Thyroid gland (tissue), 4 donors: ENCODE results near the gene ANKRD63. TPM values are rescaled to one million over a fixed set of nuclear protein-coding genes. Genes with fewer than 3 reads are reported as not detected.

Source experiments
- DNase-seq, 2 donors: peaks; one replicate each; pipeline ENCODE4 v3.0.0-alpha.2; 2019
- H3K27ac ChIP-seq, 3 donors: fragments of 200-600 bp; sonication (generic); 1 replicate in 2 of 3; 2 replicates in 1 of 3; pipeline ENCODE4 v1.5.1; 2016 to 2019; ENCODE audit warnings: mild to moderate bottlenecking in 1 of 3, moderate library complexity in 1 of 3
- H3K27me3 ChIP-seq: fragments of 200-600 bp; sonication (generic); one replicate; pipeline ENCODE4 v1.5.1; 2019
- H3K36me3 ChIP-seq, 2 donors: fragments of 200-600 bp; sonication (generic); one replicate each; pipeline ENCODE4 v1.5.1; 2016 to 2019
- H3K4me1 ChIP-seq, 2 donors: fragments of 200-600 bp; sonication (generic); one replicate each; pipeline ENCODE4 v1.5.1; 2017 to 2019
- H3K4me3 ChIP-seq, 3 donors: fragments of 200-600 bp; sonication (generic); replicated peaks in 1 of 3; 1 replicate in 2 of 3; 2 replicates in 1 of 3; pipeline ENCODE4 v1.5.1; 2016; ENCODE audit warnings: mild to moderate bottlenecking in 1 of 3
- H3K9me3 ChIP-seq: fragments of 200-600 bp; sonication (generic); one replicate; pipeline ENCODE4 v1.5.1; 2017
- CTCF ChIP-seq, 6 experiments: fragments of 200-600 bp in 3 of 6; fragments of 450-650 bp in 3 of 6; sonication (generic) in 3 of 6; IDR thresholded peaks; one replicate each; pipeline ENCODE4 v1.5.1; 2016 to 2019; ENCODE audit warnings: antibody characterized with exemption in 6 of 6, mild to moderate bottlenecking in 2 of 6, inconsistent platforms in 1 of 6, moderate library complexity in 1 of 6
- POLR2A ChIP-seq, 2 donors: fragments of 450-650 bp; IDR thresholded peaks; one replicate each; pipeline ENCODE4 v1.6.1; 2017; ENCODE audit warnings: antibody characterized with exemption in 2 of 2, mild to moderate bottlenecking in 2 of 2, moderate library complexity in 1 of 2
- WGBS, 2 donors: methylation state at CpG; one replicate each; pipeline ENCODE4 v1.1.5; 2017; 5-methylcytosine and 5-hydroxymethylcytosine counted together
- intact Hi-C: fragments of 100-400 bp; cut with DNase I; formaldehyde crosslinking; loops from one replicate; pipeline ENCODE4 v1.15.1; 2023
- total RNA-seq, 4 donors: library from RNA; depleted of rRNA; stranded (reverse); fragments of >200 nt; gene quantifications; one replicate each; pipeline ENCODE4 v1.2.3, GENCODE V29; 2016

ANKRD63 gene
- total RNA-seq, 4 donors from 2014 or later = 2.1 TPM; not detected in 3

GRCh38 chr15:40306371-40306770, 23.5 kb upstream of the ANKRD63 start:
- 85 to 94% methylated on average over 5 of the region's 5 CpGs for WGBS, 2 donors
- H3K27ac ChIP-seq = no peak overlapping the region
- H3K27me3 ChIP-seq = no peaks in the 10 kb centered on the region
- no peaks in the 10 kb centered on the region for H3K9me3 ChIP-seq
- H3K36me3 ChIP-seq = no peaks in the 10 kb centered on the region
- H3K4me3 ChIP-seq = no peak overlapping the region
- DNase-seq = no peak
- intact Hi-C loops = no loop called here
- no peaks in the 10 kb centered on the region for H3K4me1 ChIP-seq
- TF ChIP-seq CTCF (IDR thresholded peaks at IDR 0.05) = no peak
- no peak for TF ChIP-seq POLR2A (IDR thresholded peaks at IDR 0.05)

GRCh38 chr15:40305281-40305680, 22.4 kb upstream of the ANKRD63 start:
- TF ChIP-seq POLR2A (IDR thresholded peaks at IDR 0.05) = no peak
- TF ChIP-seq CTCF (IDR thresholded peaks at IDR 0.05) = no peak
- Histone ChIP-seq H3K27ac (no peak overlapping the region), H3K36me3 (no peaks in the 10 kb centered on the region), H3K4me1 (no peaks in the 10 kb centered on the region), H3K9me3 (no peaks in the 10 kb centered on the region), H3K4me3 (no peak overlapping the region), H3K27me3 (no peaks in the 10 kb centered on the region)
- no peak for DNase-seq
- intact Hi-C loops = no loop called here
- WGBS, 2 donors = 93% methylated on average over 4 of the region's 4 CpGs

- Histone ChIP-seq H3K4me3 (no peak overlapping the region), H3K36me3 (no peaks in the 10 kb centered on the region), H3K27me3 (no peaks in the 10 kb centered on the region), H3K9me3 (no peaks in the 10 kb centered on the region), H3K4me1 (no peaks in the 10 kb centered on the region), H3K27ac (no peak overlapping the region)
- no peak for DNase-seq
- intact Hi-C loops = no loop called here
- TF ChIP-seq POLR2A (IDR thresholded peaks at IDR 0.05) = no peak
- no peak for TF ChIP-seq CTCF (IDR thresholded peaks at IDR 0.05)
- 97 to 100% methylated on average over 2 of the region's 2 CpGs for WGBS, 2 donors
Observed at GRCh38 chr15:40303576-40303975, 20.7 kb upstream of the ANKRD63 start.

- H3K9me3 ChIP-seq = no peaks in the 10 kb centered on the region
- no peak overlapping the region for H3K4me3 ChIP-seq
- TF ChIP-seq POLR2A (IDR thresholded peaks at IDR 0.05) = no peak
- TF ChIP-seq CTCF (IDR thresholded peaks at IDR 0.05) = no peak
- no peak overlapping the region for H3K27ac ChIP-seq
- no peaks in the 10 kb centered on the region for H3K27me3 ChIP-seq
- H3K36me3 ChIP-seq = no peaks in the 10 kb centered on the region
- H3K4me1 ChIP-seq = no peaks in the 10 kb centered on the region
- DNase-seq = no peak
- 62 to 68% methylated on average over 10 of the region's 11 CpGs for WGBS, 2 donors
- intact Hi-C loops = no loop called here
Observed at GRCh38 chr15:40302981-40303380, 20.1 kb upstream of the ANKRD63 start.

GRCh38 chr15:40302288-40302886, 19.5 kb upstream of the ANKRD63 start:
- WGBS, 2 donors = 83 to 94% methylated on average over 11 to 19 of the region's 19 CpGs
- Histone ChIP-seq H3K4me3 (no peak overlapping the region), H3K27me3 (no peaks in the 10 kb centered on the region), H3K9me3 (no peaks in the 10 kb centered on the region), H3K4me1 (no peaks in the 10 kb centered on the region), H3K27ac (no peak overlapping the region), H3K36me3 (no peaks in the 10 kb centered on the region)
- intact Hi-C loops = no loop called here
- no peak for TF ChIP-seq POLR2A (IDR thresholded peaks at IDR 0.05)
- TF ChIP-seq CTCF (IDR thresholded peaks at IDR 0.05) = no peak
- DNase-seq = no peak
